ENCODE data around the gene SRGAP3. TPM values are rescaled to one million over a fixed set of nuclear protein-coding genes. Genes with fewer than 3 reads are reported as not detected.

Gene SRGAP3
- total RNA-seq, 1 experiment from 2014 or later, result 3.0 TPM

GRCh38 chr3:9121366-9122001 lies 128.0 kb downstream of the SRGAP3 start:
- in situ Hi-C loops (cut with HindIII; ENCODE audit: low pct_unique_long_range_greater_than_20kb, low sequenced_read_pairs), result no loop called here
- DNase-seq (ENCODE audit: low read depth, low spot score), result no peak

- no peak for DNase-seq (ENCODE audit: low read depth, low spot score)
- in situ Hi-C loops (cut with HindIII; ENCODE audit: low pct_unique_long_range_greater_than_20kb, low sequenced_read_pairs), result no loop called here
Observed at GRCh38 chr3:9119331-9119730, 130.1 kb downstream of the SRGAP3 start.

DNA sequence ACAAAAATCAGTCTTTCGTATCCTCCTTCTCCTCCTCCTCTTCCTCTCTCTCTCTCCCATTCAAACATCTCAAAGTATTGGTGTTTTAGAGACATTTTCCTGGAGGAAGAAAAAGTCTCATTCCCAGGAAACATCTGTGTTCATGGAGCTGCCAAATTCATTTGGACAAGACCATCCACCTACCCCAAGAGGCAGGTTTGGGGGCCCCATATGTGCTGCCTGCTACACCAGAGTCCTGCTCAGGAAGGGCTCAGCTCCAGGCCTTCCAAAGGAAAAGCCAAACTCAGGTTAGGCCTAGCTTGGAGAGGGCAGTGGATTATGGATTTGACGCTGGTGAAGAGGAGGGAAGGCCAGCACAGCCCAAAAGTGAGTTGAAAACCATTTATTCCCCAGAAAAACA lies 131.2 kb downstream of the SRGAP3 start:
- in situ Hi-C loops (cut with HindIII; ENCODE audit: low pct_unique_long_range_greater_than_20kb, low sequenced_read_pairs), result no loop called here
- no peak for DNase-seq (ENCODE audit: low read depth, low spot score)

- in situ Hi-C loops (cut with HindIII; ENCODE audit: low pct_unique_long_range_greater_than_20kb, low sequenced_read_pairs), result no loop called here
- no peak for DNase-seq (ENCODE audit: low read depth, low spot score)
Observed at GRCh38 chr3:9117220-9117619, 132.2 kb downstream of the SRGAP3 start.

DNA sequence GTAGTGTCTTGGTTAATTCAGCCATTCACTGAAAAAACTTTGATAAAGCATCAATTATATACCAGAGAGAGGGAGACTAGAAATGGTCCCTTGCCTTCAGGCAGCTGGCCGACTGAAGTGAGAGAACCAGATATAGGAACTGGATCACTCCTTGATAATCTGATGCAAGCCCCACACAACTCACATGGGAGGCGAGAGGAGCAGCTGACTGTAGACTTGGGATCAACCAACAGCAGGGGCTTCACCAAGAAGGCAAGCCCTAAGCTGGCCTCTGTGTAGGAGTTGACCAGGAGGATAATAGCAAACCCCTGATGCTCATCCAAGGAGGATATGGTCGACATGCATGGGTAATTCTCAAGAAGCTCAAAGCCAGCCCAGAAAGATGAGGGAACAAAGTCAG lies 133.1 kb downstream of the SRGAP3 start:
- in situ Hi-C loops (cut with HindIII; ENCODE audit: low pct_unique_long_range_greater_than_20kb, low sequenced_read_pairs), result no loop called here
- no peak for DNase-seq (ENCODE audit: low read depth, low spot score)

DNA sequence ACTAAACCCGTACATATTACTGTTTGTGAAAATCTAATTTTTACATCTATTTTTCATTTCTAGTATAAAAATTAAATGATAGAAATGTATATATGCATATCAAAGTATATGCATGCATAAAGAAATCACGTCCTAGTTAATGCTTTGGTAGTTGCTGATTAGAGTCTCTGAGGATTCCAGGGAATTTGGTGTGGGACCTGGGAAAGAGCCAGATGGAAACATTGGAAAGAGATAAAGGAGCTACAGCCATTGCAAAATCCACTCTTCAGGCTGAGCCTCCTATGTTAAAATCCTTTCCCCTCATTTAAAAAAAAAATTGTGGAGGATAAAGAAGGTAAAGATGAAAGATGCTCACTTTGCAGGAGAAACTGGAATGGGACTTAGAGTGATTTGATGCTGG lies 134.1 kb downstream of the SRGAP3 start:
- DNase-seq (ENCODE audit: low read depth, low spot score), result no peak
- in situ Hi-C loops (cut with HindIII; ENCODE audit: low pct_unique_long_range_greater_than_20kb, low sequenced_read_pairs), result no loop called here

DNA sequence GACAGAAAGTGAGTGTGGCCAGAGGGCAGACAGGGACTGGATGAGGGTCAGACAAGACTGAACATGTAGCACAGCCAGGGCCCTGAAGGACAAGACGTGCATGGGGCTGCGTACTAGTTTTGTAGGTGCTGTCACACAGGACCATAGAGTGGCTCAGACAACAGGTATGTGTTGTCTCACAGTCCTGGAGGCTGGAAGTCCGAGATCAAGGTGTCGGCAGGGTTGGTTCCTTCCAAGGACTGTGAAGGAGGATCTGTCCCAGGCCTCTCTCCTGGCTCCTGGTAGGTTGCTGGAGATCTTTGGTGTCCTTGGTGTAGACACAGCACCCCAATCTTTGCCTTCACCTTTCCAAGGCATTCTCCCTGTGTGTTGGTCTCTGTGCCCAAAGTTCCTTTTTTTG lies 136.4 kb downstream of the SRGAP3 start:
- DNase-seq (ENCODE audit: low read depth, low spot score), result no peak
- in situ Hi-C loops (cut with HindIII; ENCODE audit: low pct_unique_long_range_greater_than_20kb, low sequenced_read_pairs), result no loop called here

DNA sequence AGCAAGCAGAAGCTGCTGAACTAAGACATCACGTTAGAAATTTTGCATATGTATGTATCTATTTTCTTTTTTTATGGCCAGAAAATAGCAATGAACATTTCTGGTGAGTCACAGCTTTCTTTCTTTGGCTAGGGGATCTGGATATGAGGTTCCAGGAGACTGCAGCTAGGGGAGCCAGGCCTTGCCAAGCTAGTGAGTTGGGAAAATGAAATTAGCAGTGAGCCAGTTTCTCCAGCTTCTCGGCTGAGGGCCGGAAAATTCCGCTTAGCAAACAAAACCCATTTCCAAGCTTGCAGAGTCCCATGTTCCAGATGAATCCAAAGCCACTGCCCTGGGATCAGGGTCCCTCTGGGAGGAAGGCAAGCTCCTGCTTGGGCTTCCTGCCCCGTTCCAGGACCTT lies 137.6 kb downstream of the SRGAP3 start:
- in situ Hi-C loops (cut with HindIII; ENCODE audit: low pct_unique_long_range_greater_than_20kb, low sequenced_read_pairs), result no loop called here
- DNase-seq (ENCODE audit: low read depth, low spot score), result no peak

- no peak for DNase-seq (ENCODE audit: low read depth, low spot score)
- in situ Hi-C loops (cut with HindIII; ENCODE audit: low pct_unique_long_range_greater_than_20kb, low sequenced_read_pairs), result no loop called here
Observed at GRCh38 chr3:9111417-9111816, 138.0 kb downstream of the SRGAP3 start.

GRCh38 chr3:9110802-9111201 lies 138.6 kb downstream of the SRGAP3 start:
- in situ Hi-C loops (cut with HindIII; ENCODE audit: low pct_unique_long_range_greater_than_20kb, low sequenced_read_pairs), result no loop called here
- no peak for DNase-seq (ENCODE audit: low read depth, low spot score)

GRCh38 chr3:9110316-9110715 lies 139.1 kb downstream of the SRGAP3 start:
- in situ Hi-C loops (cut with HindIII; ENCODE audit: low pct_unique_long_range_greater_than_20kb, low sequenced_read_pairs), result no loop called here
- no peak for DNase-seq (ENCODE audit: low read depth, low spot score)

GRCh38 chr3:9109568-9109914 lies 139.9 kb downstream of the SRGAP3 start:
- no peak for DNase-seq (ENCODE audit: low read depth, low spot score)
- in situ Hi-C loops (cut with HindIII; ENCODE audit: low pct_unique_long_range_greater_than_20kb, low sequenced_read_pairs), result no loop called here

GRCh38 chr3:9108876-9109567 lies 140.4 kb downstream of the SRGAP3 start:
- in situ Hi-C loops (cut with HindIII; ENCODE audit: low pct_unique_long_range_greater_than_20kb, low sequenced_read_pairs), result no loop called here
- no peak for DNase-seq (ENCODE audit: low read depth, low spot score)

GRCh38 chr3:9107738-9108137 lies 141.7 kb downstream of the SRGAP3 start:
- in situ Hi-C loops (cut with HindIII; ENCODE audit: low pct_unique_long_range_greater_than_20kb, low sequenced_read_pairs), result no loop called here
- DNase-seq (ENCODE audit: low read depth, low spot score), result no peak

DNA sequence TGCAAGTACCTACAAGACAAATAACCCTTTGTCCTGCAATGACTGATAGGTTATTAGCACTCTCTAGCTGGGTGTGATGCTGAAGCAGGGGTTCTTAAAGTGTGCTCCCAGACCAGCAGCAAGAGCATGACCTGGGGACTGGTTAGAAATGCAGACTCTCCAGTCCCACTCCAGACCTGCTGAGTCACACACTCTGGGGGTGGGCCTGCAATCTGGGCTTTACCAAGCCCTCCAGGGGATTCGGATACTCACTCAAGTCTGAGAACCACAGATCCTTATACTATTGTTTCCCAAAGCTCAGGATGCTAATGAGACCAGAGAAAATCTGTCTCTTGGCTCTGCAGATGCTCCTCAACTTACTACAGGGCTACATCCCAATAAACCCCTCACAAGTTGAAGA lies 144.0 kb downstream of the SRGAP3 start:
- DNase-seq (ENCODE audit: low read depth, low spot score), result no peak
- in situ Hi-C loops (cut with HindIII; ENCODE audit: low pct_unique_long_range_greater_than_20kb, low sequenced_read_pairs), result no loop called here

- in situ Hi-C loops (cut with HindIII; ENCODE audit: low pct_unique_long_range_greater_than_20kb, low sequenced_read_pairs), result no loop called here
- DNase-seq (ENCODE audit: low read depth, low spot score), result no peak
Observed at GRCh38 chr3:9104121-9104520, 145.3 kb downstream of the SRGAP3 start.

- DNase-seq (ENCODE audit: low read depth, low spot score), result no peak
- in situ Hi-C loops (cut with HindIII; ENCODE audit: low pct_unique_long_range_greater_than_20kb, low sequenced_read_pairs), result no loop called here
Observed at GRCh38 chr3:9102240-9102981, 147.0 kb downstream of the SRGAP3 start.

DNA sequence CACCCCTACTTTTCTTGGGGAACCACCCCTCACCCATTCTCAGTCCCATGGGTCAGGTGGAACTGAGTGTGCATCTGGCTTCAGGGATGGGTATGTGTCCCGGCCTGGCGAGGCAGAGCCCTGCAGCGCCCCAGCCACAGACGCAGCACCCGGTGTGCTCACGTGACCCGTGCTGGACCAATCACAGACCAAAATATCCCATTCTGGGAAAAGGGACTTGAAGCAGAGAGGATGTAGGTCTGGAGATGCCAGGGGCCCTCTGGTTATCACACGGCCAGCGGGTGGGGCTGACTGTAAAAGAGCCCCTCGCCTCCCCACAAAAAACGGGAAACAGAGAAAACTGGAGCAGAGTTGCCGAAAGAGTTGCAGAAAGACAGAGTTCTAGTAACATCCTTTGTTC lies 148.2 kb downstream of the SRGAP3 start:
- no peak for DNase-seq (ENCODE audit: low read depth, low spot score)
- in situ Hi-C loops (cut with HindIII; ENCODE audit: low pct_unique_long_range_greater_than_20kb, low sequenced_read_pairs), result no loop called here

GRCh38 chr3:9100513-9100894 lies 148.9 kb downstream of the SRGAP3 start:
- in situ Hi-C loops (cut with HindIII; ENCODE audit: low pct_unique_long_range_greater_than_20kb, low sequenced_read_pairs), result no loop called here
- DNase-seq (ENCODE audit: low read depth, low spot score), result no peak

Data from SK-MEL-5 (cell line).